ENCODE data around the gene PXN. TPM values are rescaled to one million over a fixed set of nuclear protein-coding genes. Genes with fewer than 3 reads are reported as not detected.

PXN gene
- polyA plus RNA-seq, 1 experiment: 35.0 TPM

DNA sequence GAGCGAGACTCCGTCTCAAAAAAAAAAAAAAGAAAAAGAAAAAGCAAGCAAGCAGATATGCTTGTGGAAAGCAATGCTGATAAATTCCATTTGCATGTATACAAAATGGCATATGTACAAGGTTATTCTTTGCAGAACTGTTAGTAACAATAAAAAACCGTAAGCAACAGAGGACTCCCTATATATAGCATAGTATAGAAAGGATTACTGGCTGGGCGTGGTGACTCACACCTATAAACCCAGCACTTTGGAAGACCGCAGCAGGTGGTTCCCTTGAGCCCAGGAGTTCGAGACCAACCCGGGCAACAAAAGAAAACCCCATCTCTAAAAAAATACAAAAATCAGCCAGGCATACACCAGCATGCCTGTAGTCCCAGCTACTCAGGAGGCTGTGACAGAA lies 84.6 kb downstream of the PXN start:
- POLR2A ChIA-PET: interaction anchor here (0.6 to 0.7 kb wide), 2 partner anchors 8 to 20 kb away, joined by 3 to 9 read pairs; partner anchors contain the start of gene RPLP0
- TF ChIP-seq, protein P1, sequence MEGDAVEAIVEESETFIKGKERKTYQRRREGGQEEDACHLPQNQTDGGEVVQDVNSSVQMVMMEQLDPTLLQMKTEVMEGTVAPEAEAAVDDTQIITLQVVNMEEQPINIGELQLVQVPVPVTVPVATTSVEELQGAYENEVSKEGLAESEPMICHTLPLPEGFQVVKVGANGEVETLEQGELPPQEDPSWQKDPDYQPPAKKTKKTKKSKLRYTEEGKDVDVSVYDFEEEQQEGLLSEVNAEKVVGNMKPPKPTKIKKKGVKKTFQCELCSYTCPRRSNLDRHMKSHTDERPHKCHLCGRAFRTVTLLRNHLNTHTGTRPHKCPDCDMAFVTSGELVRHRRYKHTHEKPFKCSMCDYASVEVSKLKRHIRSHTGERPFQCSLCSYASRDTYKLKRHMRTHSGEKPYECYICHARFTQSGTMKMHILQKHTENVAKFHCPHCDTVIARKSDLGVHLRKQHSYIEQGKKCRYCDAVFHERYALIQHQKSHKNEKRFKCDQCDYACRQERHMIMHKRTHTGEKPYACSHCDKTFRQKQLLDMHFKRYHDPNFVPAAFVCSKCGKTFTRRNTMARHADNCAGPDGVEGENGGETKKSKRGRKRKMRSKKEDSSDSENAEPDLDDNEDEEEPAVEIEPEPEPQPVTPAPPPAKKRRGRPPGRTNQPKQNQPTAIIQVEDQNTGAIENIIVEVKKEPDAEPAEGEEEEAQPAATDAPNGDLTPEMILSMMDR (IDR thresholded peaks at IDR 0.05; ENCODE audit: low read depth, low read length): no peak

DNA sequence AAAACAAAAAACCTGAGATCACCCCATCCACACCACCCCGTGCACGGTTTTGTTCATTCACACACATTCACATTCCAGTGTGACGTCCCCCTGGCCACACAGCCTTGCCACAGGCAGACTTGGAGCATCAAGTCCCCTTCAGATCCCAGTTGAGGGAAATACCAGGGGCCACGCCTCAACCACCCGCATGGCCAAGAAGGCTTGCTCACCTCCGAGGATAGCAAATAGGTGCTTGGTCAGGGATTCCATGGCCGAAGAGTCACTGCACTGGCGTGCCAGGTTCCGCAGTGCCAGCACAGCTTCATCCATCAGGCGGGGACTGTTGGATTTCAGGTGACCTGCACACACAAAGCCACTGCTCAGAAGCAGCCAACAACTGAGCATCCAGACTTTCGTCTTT lies 90.0 kb downstream of the PXN start:
- no peaks in the 10 kb centered on the region for H3K9me3 ChIP-seq (ENCODE audit: control insufficient read depth, insufficient read depth, low read length)
- POLR2A ChIA-PET: interaction anchor here (0.7 to 1.8 kb wide), 3 partner anchors 26 to 41 kb away, joined by 5 to 20 read pairs (median 8); partner anchors contain the start of gene RPLP0
- CTCF ChIA-PET: no interaction called here

More for the DNA sequence above, 84.6 kb downstream of the PXN start:
- Histone ChIP-seq H3K27ac (ENCODE audit: low read depth, low read length) (no peak overlapping the region), H3K9me3 (ENCODE audit: control insufficient read depth, insufficient read depth, low read length) (no peaks in the 10 kb centered on the region), H3K4me3 (ENCODE audit: low read depth, low read length) (no peak overlapping the region), H3K27me3 (ENCODE audit: control insufficient read depth, insufficient read depth, low read length) (no peaks in the 10 kb centered on the region)
- CTCF ChIA-PET: interaction anchor here (1.3 kb wide), 1 partner anchor 85 kb away, joined by 5 read pairs; the partner anchor contains the start of gene PXN
- DNase-seq (ENCODE audit: low read depth, low spot score): no peak

DNA sequence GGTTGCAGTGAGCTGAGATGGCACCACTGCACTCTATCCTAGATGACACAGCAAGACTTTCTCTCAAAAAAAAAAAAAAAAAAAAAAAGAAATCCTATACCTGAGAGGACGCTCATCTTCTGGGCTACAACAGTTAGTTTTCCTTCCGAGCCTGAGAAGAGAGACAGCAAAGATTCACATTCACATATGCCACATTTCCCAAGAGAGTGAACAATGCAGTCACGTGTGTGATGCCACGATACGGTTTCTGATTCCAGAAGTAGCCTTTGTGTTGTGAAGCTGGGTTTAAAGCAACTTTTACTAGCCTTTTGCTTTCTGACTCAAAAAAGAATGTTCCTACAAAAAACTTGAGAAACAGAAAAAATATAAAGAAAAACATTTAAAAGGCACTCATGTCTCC lies 90.5 kb downstream of the PXN start:
- no peaks in the 10 kb centered on the region for H3K9me3 ChIP-seq (ENCODE audit: control insufficient read depth, insufficient read depth, low read length)
- H3K27ac ChIP-seq (ENCODE audit: low read depth, low read length): no peak overlapping the region
- CTCF ChIA-PET: interaction anchor here (0.9 kb wide), 1 partner anchor 54 kb away, joined by 5 read pairs; no protein-coding TSS in a partner anchor
- DNase-seq (ENCODE audit: low read depth, low spot score): no peak
- POLR2A ChIA-PET: interaction anchor here (0.7 to 1.8 kb wide), 3 partner anchors 26 to 40 kb away, joined by 5 to 20 read pairs (median 8); partner anchors contain the start of gene RPLP0
- H3K27me3 ChIP-seq (ENCODE audit: control insufficient read depth, insufficient read depth, low read length): no peaks in the 10 kb centered on the region
- TF ChIP-seq, protein P1 (IDR thresholded peaks at IDR 0.05; ENCODE audit: low read depth, low read length): no peak
- H3K4me3 ChIP-seq (ENCODE audit: low read depth, low read length): no peak overlapping the region

More for the DNA sequence above, 90.0 kb downstream of the PXN start:
- TF ChIP-seq, protein P1 (IDR thresholded peaks at IDR 0.05; ENCODE audit: low read depth, low read length): no peak
- DNase-seq (ENCODE audit: low read depth, low spot score): no peak
- H3K4me3 ChIP-seq (ENCODE audit: low read depth, low read length): no peak overlapping the region
- H3K27ac ChIP-seq (ENCODE audit: low read depth, low read length): no peak overlapping the region
- H3K27me3 ChIP-seq (ENCODE audit: control insufficient read depth, insufficient read depth, low read length): no peaks in the 10 kb centered on the region

DNA sequence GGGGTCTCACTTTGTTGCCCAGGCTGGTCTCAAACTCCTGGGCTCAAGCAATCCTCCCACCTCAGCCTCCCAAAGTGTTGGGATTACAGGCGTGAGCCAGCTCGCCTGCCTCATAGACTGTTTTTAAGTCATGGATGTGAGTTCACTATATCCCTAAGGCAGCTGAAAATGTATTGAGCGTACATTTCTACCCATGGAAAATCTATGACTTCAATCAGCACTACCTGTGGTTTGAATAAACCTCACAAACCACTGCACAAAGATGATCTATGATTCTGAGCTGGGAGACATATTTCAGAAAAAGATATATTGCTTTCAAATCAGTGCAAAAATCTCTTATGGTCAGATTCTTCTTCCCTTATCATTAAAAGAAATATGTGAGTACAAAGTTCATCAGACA lies 93.5 kb downstream of the PXN start:
- TF ChIP-seq, protein P1 (IDR thresholded peaks at IDR 0.05; ENCODE audit: low read depth, low read length): no peak
- POLR2A ChIA-PET: interaction anchor here (1.6 to 1.8 kb wide), 2 partner anchors 29 kb away, joined by 5 to 10 read pairs; partner anchors contain the start of gene RPLP0
- Histone ChIP-seq H3K27ac (ENCODE audit: low read depth, low read length) (no peak overlapping the region), H3K4me3 (ENCODE audit: low read depth, low read length) (no peak overlapping the region), H3K9me3 (ENCODE audit: control insufficient read depth, insufficient read depth, low read length) (no peaks in the 10 kb centered on the region), H3K27me3 (ENCODE audit: control insufficient read depth, insufficient read depth, low read length) (no peaks in the 10 kb centered on the region)
- CTCF ChIA-PET: no interaction called here
- DNase-seq (ENCODE audit: low read depth, low spot score): no peak

DNA sequence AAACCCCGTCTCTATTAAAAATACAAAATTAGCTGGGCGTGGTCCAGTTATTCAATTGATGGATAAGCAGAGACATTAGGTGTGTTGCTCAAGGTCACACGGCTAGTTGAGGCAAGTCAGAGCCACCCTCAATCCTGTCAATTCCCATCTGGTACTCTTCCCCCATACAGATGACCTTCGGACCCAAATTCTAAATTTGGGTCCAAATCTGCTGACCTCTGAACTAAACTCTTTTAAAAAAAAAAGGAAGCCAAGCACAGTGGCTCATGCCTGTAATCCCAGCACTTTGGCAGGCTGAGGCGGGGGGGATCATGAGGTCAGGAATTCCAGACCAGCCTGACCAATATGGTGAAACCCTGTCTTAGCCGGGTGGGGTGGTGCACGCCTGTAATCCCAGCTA lies 94.9 kb downstream of the PXN start:
- no peak for DNase-seq (ENCODE audit: low read depth, low spot score)
- no peak overlapping the region for H3K4me3 ChIP-seq (ENCODE audit: low read depth, low read length)
- TF ChIP-seq, protein P1 (IDR thresholded peaks at IDR 0.05; ENCODE audit: low read depth, low read length): no peak
- H3K9me3 ChIP-seq (ENCODE audit: control insufficient read depth, insufficient read depth, low read length): no peaks in the 10 kb centered on the region
- ChIA-PET CTCF (no interaction called here), POLR2A (interaction anchor here (1.6 kb wide), 1 partner anchor 31 kb away, joined by 10 read pairs; the partner anchor contains the start of gene RPLP0)
- no peaks in the 10 kb centered on the region for H3K27me3 ChIP-seq (ENCODE audit: control insufficient read depth, insufficient read depth, low read length)
- no peak overlapping the region for H3K27ac ChIP-seq (ENCODE audit: low read depth, low read length)

Measured in AG04450 (cell line).